Bone marrow (tissue), 2 donors: ENCODE results near the gene GRIK3.

ENCODE experiments used
- DNase-seq, 2 donors: peaks; one replicate each; lab custom pipeline; 2025; lab: John Stamatoyannopoulos, UW

The GRIK3 gene

GRCh38 chr1:36761113-36761512, 273.2 kb downstream of the GRIK3 start:
- DNase-seq = no peak

- no peak for DNase-seq
Measured at GRCh38 chr1:36760081-36760480, 274.2 kb downstream of the GRIK3 start.

GRCh38 chr1:36759355-36759754, 275.0 kb downstream of the GRIK3 start:
- no peak for DNase-seq

GRCh38 chr1:36755303-36756230, 278.7 kb downstream of the GRIK3 start:
- DNase-seq = no peak

- DNase-seq = no peak
Measured at GRCh38 chr1:36754366-36754765, 279.9 kb downstream of the GRIK3 start.

- DNase-seq = no peak
Measured at GRCh38 chr1:36753451-36753850, 280.9 kb downstream of the GRIK3 start.

DNA sequence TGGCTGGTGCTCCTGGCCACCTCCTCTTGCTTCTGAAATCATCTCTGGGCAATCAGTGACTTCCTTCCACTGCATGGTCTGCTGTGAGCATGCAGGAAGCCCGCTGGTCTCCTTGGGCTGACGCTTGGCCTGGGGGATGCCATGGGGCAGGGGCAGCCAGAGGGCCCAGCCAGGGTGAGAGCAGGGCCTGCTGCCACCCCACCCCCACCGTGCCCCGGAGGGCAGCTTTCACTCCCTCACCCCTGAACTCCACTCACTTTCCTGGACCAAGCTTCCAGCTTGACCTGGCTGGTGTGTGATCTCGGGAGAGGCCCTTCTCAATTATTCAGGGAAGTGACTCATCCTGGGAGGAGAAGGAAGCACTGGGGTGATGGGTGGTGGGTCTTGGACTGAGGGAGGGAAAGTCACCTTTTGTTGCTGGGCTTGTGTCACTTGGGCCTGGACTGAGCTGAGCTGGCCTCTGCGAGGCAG, 281.4 kb downstream of the GRIK3 start:
- no peak for DNase-seq

DNA sequence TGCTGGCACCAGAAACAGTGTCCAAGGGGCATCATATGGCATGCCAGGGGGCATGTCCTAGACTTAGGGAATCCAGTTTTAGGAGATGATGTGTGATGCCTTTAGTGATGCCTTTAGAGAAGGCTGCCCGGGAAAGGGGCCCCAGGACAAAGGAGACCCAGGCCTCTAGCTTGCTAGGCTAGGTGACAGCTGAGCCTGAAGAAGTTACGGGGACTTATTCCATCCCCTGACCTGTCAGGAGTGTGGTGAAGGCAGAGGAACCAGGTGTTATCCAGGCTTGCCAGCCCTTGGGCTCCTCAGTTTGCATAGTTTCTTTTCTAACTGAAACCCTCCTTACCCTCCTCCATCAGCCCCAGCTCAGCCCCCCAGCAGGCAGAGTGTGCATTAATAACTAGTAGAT, 281.9 kb downstream of the GRIK3 start:
- DNase-seq = no peak

DNA sequence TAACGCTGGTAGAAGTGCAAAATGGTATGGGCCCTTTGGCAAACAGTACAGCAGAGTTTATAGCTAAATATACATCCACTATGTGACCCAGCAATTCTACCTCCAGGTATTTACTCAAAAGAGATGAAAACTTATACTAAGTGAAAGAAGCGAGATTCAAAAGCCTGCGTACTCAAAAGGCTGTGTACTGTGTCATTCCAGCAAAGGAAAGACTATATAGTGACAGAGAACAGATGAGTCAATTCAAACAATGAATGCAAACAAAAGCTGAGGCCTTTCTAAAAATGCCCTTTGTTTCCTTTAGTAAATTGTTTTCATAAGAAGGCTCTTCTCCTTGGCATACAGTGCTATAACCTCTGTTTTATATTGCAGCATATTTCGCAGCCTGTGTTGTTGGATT, 282.8 kb downstream of the GRIK3 start:
- DNase-seq = no peak

DNA sequence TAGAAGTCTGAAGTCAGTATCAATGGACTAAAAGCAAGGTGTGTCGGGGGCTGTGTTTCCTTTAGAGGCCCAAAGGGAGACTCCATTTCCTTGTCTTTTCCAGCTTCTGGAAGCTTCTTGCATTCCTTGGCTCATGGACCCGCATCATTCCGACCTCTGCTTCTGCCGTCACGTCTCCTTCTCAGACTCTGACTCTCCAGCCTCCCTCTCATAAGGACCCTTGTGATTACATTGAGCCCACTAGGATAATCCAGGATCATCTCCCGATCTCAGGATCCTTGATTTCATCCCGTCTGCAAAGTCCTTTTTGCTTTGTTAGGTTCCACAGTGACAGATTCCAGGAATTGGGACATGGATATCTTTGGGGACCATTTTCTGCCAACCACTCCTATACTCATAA, 285.8 kb downstream of the GRIK3 start:
- no peak for DNase-seq
